ENCODE data around the gene AEBP1. TPM values are rescaled to one million over a fixed set of nuclear protein-coding genes. Genes with fewer than 3 reads are reported as not detected.

The AEBP1 gene
- total and polyA plus RNA-seq, 2 experiments from 2014 or later, result 15.1 to 42.0 TPM

GRCh38 chr7:44085546-44085945, 18.6 kb upstream of the AEBP1 start:
- Histone ChIP-seq H2AFZ (peak overlapping the region; percentile 81), H3F3A (replicated peaks; ENCODE audit: low read depth) (no peaks in the 10 kb centered on the region; the same call in 1 of the 2 replicates)

GRCh38 chr7:44086627-44087026, 17.5 kb upstream of the AEBP1 start:
- Histone ChIP-seq H3K36me3 (ENCODE audit: insufficient read depth) (no peaks in the 10 kb centered on the region), H3K79me2 (replicated peaks; ENCODE audit: insufficient read depth) (no peaks in the 10 kb centered on the region), H3K4me1 (ENCODE audit: insufficient read depth) (peaks cover 4% of the 10 kb centered on the region; the same call in 1 of the 2 replicates), H3F3A (replicated peaks; ENCODE audit: low read depth) (no peaks in the 10 kb centered on the region; the same call in 1 of the 2 replicates), H3K27me3 (ENCODE audit: insufficient read depth) (peaks cover 4% of the 10 kb centered on the region; the same call in 1 of the 2 replicates), H4K20me1 (replicated peaks; ENCODE audit: insufficient read depth) (no peaks in the 10 kb centered on the region), H2AFZ (no peak overlapping the region), H3K9me2 (ENCODE audit: insufficient read depth) (no peaks in the 10 kb centered on the region), H3K4me2 (no peak overlapping the region), H3K4me3 (no peak overlapping the region), H3K27ac (ENCODE audit: low read depth) (no peak overlapping the region)
- ATAC-seq, result no peak
- Mint-ChIP-seq H3K4me3 (no peak overlapping the region), H3K27ac (no peak overlapping the region), H3K36me3 (ENCODE audit: low read depth) (no peaks in the 10 kb centered on the region), H3K4me1 (peaks cover 12% of the 10 kb centered on the region), H3K27me3 (ENCODE audit: insufficient read depth, low read depth, poor library complexity) (peaks cover 22% of the 10 kb centered on the region), H3K9me3 (no peaks in the 10 kb centered on the region)
- no peak for DNase-seq (ENCODE audit: low spot score)
- no peak for TF ChIP-seq EZH2 (IDR thresholded peaks at IDR 0.05; ENCODE audit: low read depth, unreplicated experiment)
- no peak for TF ChIP-seq POLR2AphosphoS5 (IDR thresholded peaks at IDR 0.05; ENCODE audit: low read depth)
- TF ChIP-seq ETS1 (IDR thresholded peaks at IDR 0.05), result no peak
- no peak for TF ChIP-seq ZNF462 (CRISPR knock-in tag; IDR thresholded peaks at IDR 0.05)

More at GRCh38 chr7:44085546-44085945, 18.6 kb upstream of the AEBP1 start:
- TF ChIP-seq CTCF (conservative IDR thresholded peaks at IDR 0.05; ENCODE audit: low read depth in 2 of 2) (peak; percentile 55 to 64), JUNB (IDR thresholded peaks at IDR 0.05; ENCODE audit: unreplicated experiment) (no peak)
- Histone ChIP-seq H3K27me3 (ENCODE audit: insufficient read depth) (peaks cover 4% of the 10 kb centered on the region; the same call in 1 of the 2 replicates), H3K4me1 (ENCODE audit: insufficient read depth) (peaks cover 7% of the 10 kb centered on the region), H4K20me1 (replicated peaks; ENCODE audit: insufficient read depth) (no peaks in the 10 kb centered on the region), H3K4me2 (no peak overlapping the region), H3K36me3 (ENCODE audit: insufficient read depth) (no peaks in the 10 kb centered on the region), H3K4me3 (no peak overlapping the region), H3K9me2 (ENCODE audit: insufficient read depth) (no peaks in the 10 kb centered on the region), H3K79me2 (replicated peaks; ENCODE audit: insufficient read depth) (no peaks in the 10 kb centered on the region), H3K27ac (ENCODE audit: low read depth) (no peak overlapping the region)
- Mint-ChIP-seq H3K27me3 (ENCODE audit: insufficient read depth, low read depth, poor library complexity) (peaks cover 28% of the 10 kb centered on the region), H3K36me3 (ENCODE audit: low read depth) (peaks cover 7% of the 10 kb centered on the region; the same call in 2 of the 3 replicates), H3K4me3 (no peak overlapping the region), H3K4me1 (peaks cover 19% of the 10 kb centered on the region), H3K9me3 (no peaks in the 10 kb centered on the region), H3K27ac (no peak overlapping the region)
- ATAC-seq (no peak), DNase-seq (ENCODE audit: low spot score) (peak; percentile 41)
